ENCODE data around the gene ACOX3. TPM values are rescaled to one million over a fixed set of nuclear protein-coding genes. Genes with fewer than 3 reads are reported as not detected.

ACOX3 gene
- polyA plus RNA-seq, 1 experiment = 7.9 TPM

DNA sequence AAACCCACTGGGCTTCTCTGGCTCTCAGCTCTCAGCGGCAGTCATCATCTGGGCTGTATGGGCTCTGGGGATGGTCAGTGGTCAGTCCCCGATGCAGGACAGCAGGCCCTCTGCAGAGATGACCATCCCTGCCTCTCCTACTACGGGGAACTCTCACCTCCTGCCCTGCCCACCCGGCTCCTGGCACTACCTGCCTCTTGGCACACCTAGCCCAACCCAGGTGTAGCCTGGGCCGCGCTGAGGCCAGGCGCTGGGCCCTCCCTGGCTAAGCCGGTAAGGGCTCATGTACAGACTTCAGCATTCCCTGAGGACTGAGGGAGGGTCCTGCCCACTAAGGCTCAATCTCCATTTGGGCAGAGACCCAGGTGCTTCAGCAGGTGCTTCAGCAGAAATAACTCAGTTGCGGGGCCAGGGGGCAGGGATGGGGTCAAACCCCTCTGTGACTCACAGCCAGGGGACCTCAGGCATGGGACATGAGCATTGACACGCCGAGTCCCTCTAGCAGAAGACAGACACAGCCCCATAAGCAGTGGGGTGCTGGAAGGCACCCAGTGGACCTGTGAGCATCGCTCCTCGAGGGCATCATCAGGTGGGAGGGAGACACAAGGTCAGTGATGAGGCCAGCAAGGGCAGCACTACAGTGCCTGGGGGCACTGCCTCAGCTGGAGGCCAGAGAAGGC, 71.0 kb downstream of the ACOX3 start:
- Histone ChIP-seq H3K27me3 (ENCODE audit: control insufficient read depth, insufficient read depth, low read length) (no peaks in the 10 kb centered on the region), H3K9me3 (ENCODE audit: control insufficient read depth, insufficient read depth, low read length) (no peaks in the 10 kb centered on the region; the same call in 1 of the 2 replicates), H3K4me3 (ENCODE audit: low read depth, low read length) (no peak overlapping the region), H3K27ac (ENCODE audit: low read depth, low read length) (no peak overlapping the region)
- POLR2A ChIA-PET = no interaction called here
- DNase-seq (ENCODE audit: low read depth, low spot score) = no peak
- CTCF ChIA-PET = no interaction called here
- TF ChIP-seq, protein P1, sequence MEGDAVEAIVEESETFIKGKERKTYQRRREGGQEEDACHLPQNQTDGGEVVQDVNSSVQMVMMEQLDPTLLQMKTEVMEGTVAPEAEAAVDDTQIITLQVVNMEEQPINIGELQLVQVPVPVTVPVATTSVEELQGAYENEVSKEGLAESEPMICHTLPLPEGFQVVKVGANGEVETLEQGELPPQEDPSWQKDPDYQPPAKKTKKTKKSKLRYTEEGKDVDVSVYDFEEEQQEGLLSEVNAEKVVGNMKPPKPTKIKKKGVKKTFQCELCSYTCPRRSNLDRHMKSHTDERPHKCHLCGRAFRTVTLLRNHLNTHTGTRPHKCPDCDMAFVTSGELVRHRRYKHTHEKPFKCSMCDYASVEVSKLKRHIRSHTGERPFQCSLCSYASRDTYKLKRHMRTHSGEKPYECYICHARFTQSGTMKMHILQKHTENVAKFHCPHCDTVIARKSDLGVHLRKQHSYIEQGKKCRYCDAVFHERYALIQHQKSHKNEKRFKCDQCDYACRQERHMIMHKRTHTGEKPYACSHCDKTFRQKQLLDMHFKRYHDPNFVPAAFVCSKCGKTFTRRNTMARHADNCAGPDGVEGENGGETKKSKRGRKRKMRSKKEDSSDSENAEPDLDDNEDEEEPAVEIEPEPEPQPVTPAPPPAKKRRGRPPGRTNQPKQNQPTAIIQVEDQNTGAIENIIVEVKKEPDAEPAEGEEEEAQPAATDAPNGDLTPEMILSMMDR (IDR thresholded peaks at IDR 0.05; ENCODE audit: low read depth, low read length) = no peak

DNA sequence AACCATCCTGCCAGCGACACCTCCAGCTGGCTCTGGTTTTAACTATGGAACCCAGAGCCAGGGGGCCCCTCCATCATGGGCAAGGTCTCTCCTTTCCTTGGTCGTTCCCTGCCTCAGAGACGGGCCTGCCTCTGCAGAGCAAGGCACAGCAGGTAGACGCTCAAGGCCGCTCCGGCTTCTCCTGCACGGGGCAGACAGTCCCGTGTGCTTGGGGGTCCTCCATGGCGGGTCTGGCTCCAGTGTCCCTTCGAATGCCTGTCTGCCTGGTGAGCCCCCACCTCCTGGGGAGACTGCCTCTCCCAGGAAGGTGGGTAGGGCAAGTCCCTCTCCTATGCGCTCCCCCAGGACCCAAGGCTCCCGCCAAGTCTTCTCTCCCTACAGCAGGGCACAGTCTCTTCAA, 71.5 kb downstream of the ACOX3 start:
- no peaks in the 10 kb centered on the region; the same call in 1 of the 2 replicates for H3K9me3 ChIP-seq (ENCODE audit: control insufficient read depth, insufficient read depth, low read length)
- H3K4me3 ChIP-seq (ENCODE audit: low read depth, low read length) = no peak overlapping the region
- TF ChIP-seq, protein P1 (IDR thresholded peaks at IDR 0.05; ENCODE audit: low read depth, low read length) = no peak
- no peaks in the 10 kb centered on the region for H3K27me3 ChIP-seq (ENCODE audit: control insufficient read depth, insufficient read depth, low read length)
- ChIA-PET CTCF (interaction anchor here (1.2 kb wide), 1 partner anchor 34 kb away, joined by 7 read pairs; no protein-coding TSS in a partner anchor), POLR2A (no interaction called here)
- DNase-seq (ENCODE audit: low read depth, low spot score) = no peak
- no peak overlapping the region for H3K27ac ChIP-seq (ENCODE audit: low read depth, low read length)

DNA sequence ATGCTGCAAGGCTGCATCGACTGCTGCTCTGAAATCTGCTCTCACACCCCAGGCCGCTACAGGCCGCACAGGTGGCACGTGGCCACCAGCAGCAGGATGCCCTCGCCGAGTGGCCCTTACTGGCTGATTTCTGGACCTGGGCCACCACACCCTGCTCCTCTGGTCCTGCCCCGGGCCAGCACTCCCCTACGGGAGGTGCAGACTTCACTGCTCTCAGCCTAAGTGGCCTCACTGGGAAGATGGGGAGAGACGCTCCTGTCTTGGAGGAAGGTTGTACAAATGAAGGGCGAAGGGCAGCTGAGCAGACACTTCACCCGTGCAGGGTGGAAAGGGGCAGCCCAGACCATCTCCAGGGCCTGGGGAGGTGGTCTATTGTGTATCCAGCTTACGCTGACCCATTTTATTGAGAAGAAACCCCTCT, 72.5 kb downstream of the ACOX3 start:
- H3K9me3 ChIP-seq (ENCODE audit: control insufficient read depth, insufficient read depth, low read length) = no peaks in the 10 kb centered on the region; the same call in 1 of the 2 replicates
- no peak for DNase-seq (ENCODE audit: low read depth, low spot score)
- ChIA-PET CTCF (interaction anchor here (0.6 to 1.2 kb wide), 2 partner anchors 35 to 103 kb away, joined by 4 to 7 read pairs; no protein-coding TSS in a partner anchor), POLR2A (interaction anchor here (0.6 kb wide), 1 partner anchor 90 kb away, joined by 3 read pairs; no protein-coding TSS in a partner anchor)
- H3K27me3 ChIP-seq (ENCODE audit: control insufficient read depth, insufficient read depth, low read length) = no peaks in the 10 kb centered on the region
- TF ChIP-seq, protein P1 (IDR thresholded peaks at IDR 0.05; ENCODE audit: low read depth, low read length) = no peak
- H3K4me3 ChIP-seq (ENCODE audit: low read depth, low read length) = no peak overlapping the region
- no peak overlapping the region for H3K27ac ChIP-seq (ENCODE audit: low read depth, low read length)

DNA sequence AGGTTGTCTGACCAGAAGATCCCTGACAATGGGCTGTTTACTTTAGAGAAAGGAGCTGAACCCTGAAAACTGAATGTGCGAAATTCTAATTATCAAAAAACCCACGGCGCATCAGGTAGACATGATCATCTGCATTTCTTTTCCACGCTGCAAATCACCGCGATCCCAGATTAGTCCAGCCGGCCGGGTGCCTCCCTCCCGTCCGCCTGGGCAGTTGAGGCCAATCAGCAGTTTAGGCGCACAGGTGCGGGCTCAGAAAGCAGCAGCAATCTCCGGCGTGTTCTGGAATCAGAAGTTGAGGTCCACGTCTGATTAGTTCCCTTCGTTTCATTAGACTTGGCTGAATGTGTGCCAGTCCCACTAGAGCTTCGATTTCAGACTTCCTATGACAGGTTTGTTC, 73.9 kb downstream of the ACOX3 start:
- Histone ChIP-seq H3K9me3 (ENCODE audit: control insufficient read depth, insufficient read depth, low read length) (no peaks in the 10 kb centered on the region; the same call in 1 of the 2 replicates), H3K27ac (ENCODE audit: low read depth, low read length) (no peak overlapping the region), H3K27me3 (ENCODE audit: control insufficient read depth, insufficient read depth, low read length) (peaks cover 2% of the 10 kb centered on the region), H3K4me3 (ENCODE audit: low read depth, low read length) (no peak overlapping the region)
- no peak for DNase-seq (ENCODE audit: low read depth, low spot score)
- ChIA-PET POLR2A (no interaction called here), CTCF (no interaction called here)
- TF ChIP-seq, protein P1 (IDR thresholded peaks at IDR 0.05; ENCODE audit: low read depth, low read length) = no peak

DNA sequence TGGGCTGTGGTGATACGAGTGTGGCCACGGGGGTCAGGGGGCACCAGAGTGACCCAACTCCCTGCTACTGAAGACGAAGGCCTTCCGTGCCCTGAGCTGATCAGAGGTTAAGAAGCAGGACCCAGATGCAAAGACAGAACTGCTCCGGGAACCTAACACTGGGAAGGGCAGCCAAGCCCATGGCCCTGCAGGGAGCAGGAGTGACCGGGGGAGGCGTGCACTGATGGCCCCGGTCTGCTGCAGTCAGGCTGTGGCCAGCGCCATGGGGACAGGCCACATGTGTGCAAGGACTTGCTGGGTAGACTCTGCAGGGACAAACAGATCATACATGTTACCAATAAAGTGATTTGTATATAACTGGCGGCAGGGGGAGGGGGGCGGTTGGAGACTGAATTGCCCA, 74.6 kb downstream of the ACOX3 start:
- no peaks in the 10 kb centered on the region; the same call in 1 of the 2 replicates for H3K9me3 ChIP-seq (ENCODE audit: control insufficient read depth, insufficient read depth, low read length)
- POLR2A ChIA-PET = interaction anchor here (0.8 kb wide), 1 partner anchor 61 kb away, joined by 3 read pairs; no protein-coding TSS in a partner anchor
- no peak overlapping the region for H3K4me3 ChIP-seq (ENCODE audit: low read depth, low read length)
- DNase-seq (ENCODE audit: low read depth, low spot score) = no peak
- no peak overlapping the region for H3K27ac ChIP-seq (ENCODE audit: low read depth, low read length)
- TF ChIP-seq, protein P1 (IDR thresholded peaks at IDR 0.05; ENCODE audit: low read depth, low read length) = no peak
- peaks cover 2% of the 10 kb centered on the region for H3K27me3 ChIP-seq (ENCODE audit: control insufficient read depth, insufficient read depth, low read length)
- CTCF ChIA-PET = no interaction called here

All from AG04450 (cell line).